GM19023 (cell line): Measurements from ENCODE around the gene SNAP29.
"Not testable (repeated sequence)": the region's sequence is repeated elsewhere in the genome, so short reads cannot be mapped to it uniquely, and the experiment has no call there.

Experiments
- ATAC-seq: cut with Tn5 transposase; IDR thresholded peaks from one replicate; pipeline ENCODE4 v1.9.1; 2021; ENCODE audit warnings: mild to moderate bottlenecking, moderate library complexity; ENCODE audit not compliant: unreplicated experiment

The SNAP29 gene

GRCh38 chr22:20834206-20834605, 24.6 kb upstream of the SNAP29 start:
- ATAC-seq: no peak

- no peak for ATAC-seq
These were observed 24.1 kb upstream of the SNAP29 start for GRCh38 chr22:20834725-20835124.

DNA sequence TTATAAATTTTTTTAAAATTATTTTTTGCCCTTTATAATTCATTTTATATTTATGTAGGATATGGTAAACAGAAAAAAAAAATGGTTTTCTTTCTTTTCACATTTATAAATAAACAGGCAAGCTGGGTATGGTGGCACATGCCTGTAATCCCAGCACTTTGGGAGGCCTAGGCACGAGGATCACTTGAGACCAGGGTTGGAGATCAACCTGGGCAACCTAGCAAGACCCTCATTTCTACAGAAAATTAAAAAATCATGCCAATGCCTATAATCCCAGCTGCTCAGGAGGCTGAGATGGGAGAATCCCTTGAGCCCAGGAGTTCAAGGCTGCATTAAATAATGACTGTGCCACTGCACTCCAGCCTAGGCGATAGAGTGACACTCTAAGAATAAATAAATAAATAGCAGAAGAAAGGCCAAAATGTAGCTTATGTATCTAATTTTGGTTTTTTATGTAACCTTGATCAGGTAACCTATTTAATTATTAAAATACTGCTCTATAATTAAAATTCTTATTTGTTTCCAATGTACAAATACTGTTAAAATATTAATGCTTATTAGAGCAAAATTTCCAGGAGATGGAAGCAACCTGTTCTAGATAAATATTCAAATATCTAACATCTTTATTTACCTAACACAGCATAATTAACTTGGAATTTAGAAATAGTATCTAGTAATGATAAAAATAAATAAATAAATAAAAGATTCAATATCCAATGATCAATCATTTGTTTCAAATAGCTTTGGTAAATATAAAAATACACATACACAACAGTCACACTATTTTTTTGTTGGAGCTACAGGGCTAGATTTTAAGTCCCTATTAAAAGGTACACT, 21.6 kb upstream of the SNAP29 start:
- no peak for ATAC-seq

DNA sequence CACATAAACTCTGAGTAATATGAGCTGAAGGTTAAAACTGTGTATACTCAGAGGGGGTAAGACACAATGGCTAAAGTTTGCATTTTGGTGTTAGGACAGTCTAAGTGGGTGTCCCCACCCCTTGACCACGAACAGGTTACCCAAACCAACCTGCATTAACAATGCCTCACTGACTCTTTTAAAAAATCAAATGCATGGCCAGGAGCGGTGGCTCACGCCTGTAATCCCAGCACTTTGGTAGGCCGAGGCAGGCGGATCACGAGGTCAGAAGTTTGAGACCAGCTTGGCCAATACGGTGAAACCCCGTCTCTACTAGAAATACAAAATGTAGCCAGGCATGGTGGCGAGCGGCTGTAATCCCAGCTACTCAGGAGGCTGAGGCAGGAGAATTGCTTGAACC, 19.5 kb upstream of the SNAP29 start:
- ATAC-seq: not testable (repeated sequence)

DNA sequence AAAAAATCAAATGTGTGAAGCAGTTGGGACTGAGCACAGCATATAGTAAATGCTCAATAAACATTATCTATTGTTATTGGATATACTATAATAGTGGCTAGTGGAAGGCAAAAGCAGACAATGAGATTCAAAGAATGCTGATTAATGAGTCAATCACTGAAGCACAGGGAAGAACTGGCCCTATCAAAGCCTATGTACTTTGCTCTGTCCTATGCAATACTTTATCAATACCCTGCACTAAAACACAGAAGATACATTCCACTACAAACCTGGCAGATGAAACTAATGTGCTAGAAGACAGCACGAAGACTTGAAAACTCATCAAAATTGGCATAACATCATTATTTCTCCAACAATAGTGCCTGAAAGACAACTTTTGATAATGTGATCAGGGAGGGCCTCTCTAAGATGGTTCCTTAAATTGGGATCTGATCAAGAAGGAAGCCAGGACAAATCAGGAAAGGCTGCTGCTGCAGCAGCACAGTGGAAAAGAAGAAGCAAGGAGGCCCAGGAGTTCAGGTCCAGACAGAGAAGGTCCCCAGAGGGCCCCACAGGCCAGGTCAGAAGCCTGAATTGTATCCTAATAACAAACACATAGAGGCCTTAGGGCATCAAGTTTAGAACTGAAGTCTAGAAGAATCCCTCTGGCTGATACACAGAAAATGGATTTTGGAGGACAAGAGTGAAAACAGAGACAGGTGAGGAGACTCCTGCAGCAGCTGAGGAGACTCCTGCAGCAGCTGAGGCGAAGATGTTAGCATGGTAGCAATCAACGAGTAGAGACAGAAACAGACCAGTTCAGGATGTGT, 18.8 kb upstream of the SNAP29 start:
- ATAC-seq: no peak

GRCh38 chr22:20840646-20841371, 18.0 kb upstream of the SNAP29 start:
- ATAC-seq: no peak

- no peak for ATAC-seq
These were observed 15.3 kb upstream of the SNAP29 start for GRCh38 chr22:20843501-20843900.

GRCh38 chr22:20844055-20845037, 14.5 kb upstream of the SNAP29 start:
- no peak for ATAC-seq

DNA sequence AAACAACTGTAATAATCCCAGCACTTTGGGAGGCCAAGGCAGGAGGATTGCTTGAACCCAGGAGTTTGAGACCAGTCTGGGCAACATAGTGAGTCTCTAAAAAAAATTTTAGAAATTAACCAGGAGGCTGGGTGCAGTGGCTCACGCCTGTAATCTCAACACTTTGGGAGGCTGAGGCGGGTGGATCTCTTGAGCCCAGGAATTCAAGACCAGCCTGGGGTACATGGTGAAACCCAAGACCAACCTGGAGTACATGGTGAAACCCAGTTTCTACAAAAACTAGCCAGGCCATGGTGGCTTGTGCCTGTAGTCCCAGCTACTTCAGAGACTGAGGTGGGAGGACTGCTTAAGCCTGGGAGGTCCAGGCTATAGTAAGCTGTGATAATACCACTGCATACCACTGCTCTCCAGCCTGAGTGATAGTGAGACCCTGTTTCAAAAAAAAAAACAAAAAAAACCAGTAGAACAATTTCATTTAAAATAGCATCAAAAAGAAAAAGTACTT, 11.4 kb upstream of the SNAP29 start:
- no peak for ATAC-seq

- ATAC-seq: no peak
These were observed 6.7 kb upstream of the SNAP29 start for GRCh38 chr22:20852076-20852475.

- no peak for ATAC-seq
These were observed 6.3 kb upstream of the SNAP29 start for GRCh38 chr22:20852503-20852902.

GRCh38 chr22:20853236-20853660, 5.6 kb upstream of the SNAP29 start:
- no peak for ATAC-seq

DNA sequence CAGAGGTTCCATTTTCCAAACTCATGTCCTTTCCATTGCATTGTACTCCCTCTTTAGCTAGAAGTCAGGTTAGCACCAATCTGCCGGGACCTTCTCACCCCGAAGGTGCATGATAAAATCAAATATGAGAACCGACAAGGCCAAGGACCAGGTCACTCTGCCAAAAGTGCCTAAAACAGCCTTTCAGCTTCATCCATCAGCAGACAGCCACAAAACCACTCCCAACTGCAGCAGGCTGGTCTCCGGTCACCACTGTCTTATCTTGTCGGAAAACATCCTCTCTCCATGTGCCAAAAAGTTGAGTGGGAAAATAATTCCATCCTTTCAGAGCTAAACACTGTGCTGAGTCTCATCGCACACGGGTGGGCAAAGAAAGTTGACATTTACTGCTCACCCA, 1.6 kb upstream of the SNAP29 start:
- ATAC-seq: no peak

DNA sequence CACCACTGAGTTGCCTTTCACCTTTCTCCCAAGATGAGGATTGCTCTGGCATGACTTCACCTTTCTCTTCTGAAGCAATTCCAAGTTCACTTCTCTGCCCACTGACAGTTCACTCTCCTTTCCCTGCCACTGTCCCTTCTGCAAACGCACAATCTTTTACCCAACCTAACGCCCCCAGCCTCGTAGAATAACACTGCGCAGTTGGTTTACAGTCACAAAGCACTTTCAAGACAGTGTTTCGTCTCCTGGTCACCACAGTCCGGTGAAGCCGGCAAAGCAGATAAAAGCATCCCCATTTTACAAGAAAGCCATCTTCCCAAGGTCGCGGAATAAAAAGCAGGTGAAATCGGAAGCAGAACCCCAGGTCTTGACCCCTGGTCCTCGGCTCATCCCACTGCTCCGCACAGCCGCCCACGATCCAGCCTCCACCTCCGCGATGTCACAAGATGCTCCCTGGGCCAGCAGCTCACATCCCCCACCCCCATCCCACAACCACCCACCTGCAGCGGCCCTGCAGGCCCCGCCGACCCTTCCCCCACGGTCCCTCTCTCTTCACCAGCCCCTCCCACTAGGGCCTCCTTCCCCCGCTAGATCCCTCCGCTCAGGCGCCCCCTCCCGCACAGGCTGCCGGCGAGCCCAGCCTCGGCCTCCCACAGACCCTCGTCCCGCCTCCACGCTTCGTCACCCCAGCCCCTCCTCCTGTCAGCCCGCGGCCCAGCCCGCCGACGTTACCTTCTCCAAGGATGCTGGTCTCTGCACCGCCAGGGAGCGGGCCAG, 781 bp upstream of the SNAP29 start:
- ATAC-seq: peak; percentile 52

DNA sequence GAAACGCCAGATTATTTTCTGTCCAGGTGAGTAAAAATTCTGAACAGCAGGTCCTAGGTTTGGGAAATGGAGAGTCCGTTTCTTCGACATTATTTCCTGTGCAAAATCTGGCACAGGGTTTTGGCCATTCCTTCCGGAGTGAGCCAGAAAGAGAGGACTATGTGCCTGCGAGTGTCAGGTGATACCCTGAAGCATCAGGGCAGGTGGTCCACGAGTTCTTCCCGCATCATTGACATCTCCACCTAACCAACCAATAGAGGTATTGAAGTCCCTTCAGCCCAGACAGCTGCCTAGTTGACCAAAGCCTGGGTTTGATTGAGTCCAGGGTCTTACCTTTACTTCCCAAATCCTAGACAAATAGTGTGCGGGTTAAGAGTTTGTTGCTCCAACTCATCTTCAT, 808 bp downstream of the SNAP29 start:
- ATAC-seq: no peak

GRCh38 chr22:20862540-20862939, 3.7 kb downstream of the SNAP29 start:
- no peak for ATAC-seq

DNA sequence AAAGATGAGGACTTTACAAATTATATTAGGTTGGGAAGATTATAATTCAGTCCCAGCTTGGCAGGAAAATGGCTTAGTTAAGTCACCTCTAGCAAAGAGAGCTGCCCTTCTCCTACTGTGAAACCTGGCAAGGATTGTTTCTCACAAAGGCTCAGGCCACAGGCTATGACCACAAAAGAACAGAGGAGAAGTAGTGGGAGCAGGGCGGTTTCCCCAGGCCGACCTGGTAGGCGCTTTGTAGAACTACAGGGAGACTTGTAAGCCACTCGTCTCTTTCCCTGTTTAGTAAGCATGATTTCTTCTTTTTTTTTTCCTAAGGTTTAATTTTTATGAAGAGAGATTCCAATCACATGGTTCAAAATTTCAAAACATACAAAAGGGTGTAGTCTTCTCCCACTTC, 4.6 kb downstream of the SNAP29 start:
- ATAC-seq: no peak

- ATAC-seq: no peak
These were observed 5.5 kb downstream of the SNAP29 start for GRCh38 chr22:20864186-20864908.

DNA sequence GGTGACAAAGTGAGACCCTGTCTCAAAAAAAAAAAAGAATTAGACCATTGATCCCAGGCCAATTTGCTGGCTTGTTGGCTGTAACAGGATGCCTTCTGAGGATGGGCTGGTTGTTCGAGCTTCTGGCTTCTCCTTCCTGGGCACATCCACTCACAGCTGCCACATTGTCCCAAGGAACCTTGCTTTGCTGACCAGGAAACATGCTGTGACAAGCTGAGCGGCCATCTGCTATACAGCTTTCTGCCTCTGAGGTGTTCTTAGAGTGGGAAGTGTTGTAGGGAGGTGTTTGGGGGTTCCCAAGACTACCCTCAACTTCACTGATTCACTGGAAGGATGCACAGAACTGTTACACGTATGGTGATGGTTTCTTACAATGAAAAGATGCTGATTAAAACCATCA, 6.5 kb downstream of the SNAP29 start:
- no peak for ATAC-seq
